Measurements from ENCODE around the gene PLEKHM2.

The PLEKHM2 gene

GRCh38 chr1:15700508-15700907, 16.4 kb downstream of the PLEKHM2 start:
- no peak overlapping the region for H3K4me3 ChIP-seq (ENCODE audit: control insufficient read depth, low read depth, low read length)
- no peak for DNase-seq (ENCODE audit: low read depth)
- TF ChIP-seq CTCF (conservative IDR thresholded peaks at IDR 0.05; ENCODE audit: control insufficient read depth, insufficient read depth, low read depth, low read length): no peak

GRCh38 chr1:15701784-15702183, 17.7 kb downstream of the PLEKHM2 start:
- no peak for DNase-seq (ENCODE audit: low read depth)
- TF ChIP-seq CTCF (conservative IDR thresholded peaks at IDR 0.05; ENCODE audit: control insufficient read depth, insufficient read depth, low read depth, low read length): no peak
- H3K4me3 ChIP-seq (ENCODE audit: control insufficient read depth, low read depth, low read length): no peak overlapping the region

- H3K4me3 ChIP-seq (ENCODE audit: control insufficient read depth, low read depth, low read length): no peak overlapping the region
- peak; percentile 39 for TF ChIP-seq CTCF (conservative IDR thresholded peaks at IDR 0.05; ENCODE audit: control insufficient read depth, insufficient read depth, low read depth, low read length)
- peak; percentile 59 for DNase-seq (ENCODE audit: low read depth)
These were observed 18.8 kb downstream of the PLEKHM2 start for GRCh38 chr1:15702722-15703550.

GRCh38 chr1:15703562-15703961, 19.4 kb downstream of the PLEKHM2 start:
- DNase-seq (ENCODE audit: low read depth): peak; percentile 97
- no peak for TF ChIP-seq CTCF (conservative IDR thresholded peaks at IDR 0.05; ENCODE audit: control insufficient read depth, insufficient read depth, low read depth, low read length)
- no peak overlapping the region for H3K4me3 ChIP-seq (ENCODE audit: control insufficient read depth, low read depth, low read length)

- DNase-seq (ENCODE audit: low read depth): peak; percentile 59
- no peak overlapping the region for H3K4me3 ChIP-seq (ENCODE audit: control insufficient read depth, low read depth, low read length)
- TF ChIP-seq CTCF (conservative IDR thresholded peaks at IDR 0.05; ENCODE audit: control insufficient read depth, insufficient read depth, low read depth, low read length): no peak
These were observed 20.5 kb downstream of the PLEKHM2 start for GRCh38 chr1:15704526-15705183.

GRCh38 chr1:15705184-15705566, 21.1 kb downstream of the PLEKHM2 start:
- no peak for TF ChIP-seq CTCF (conservative IDR thresholded peaks at IDR 0.05; ENCODE audit: control insufficient read depth, insufficient read depth, low read depth, low read length)
- no peak overlapping the region for H3K4me3 ChIP-seq (ENCODE audit: control insufficient read depth, low read depth, low read length)
- no peak for DNase-seq (ENCODE audit: low read depth)
